CD8-positive, alpha-beta memory T cell (primary cell): ENCODE measurements around the gene PADI6. TPM values are rescaled to one million over a fixed set of nuclear protein-coding genes. Genes with fewer than 3 reads are reported as not detected.
A peak's percentile ranks its signal among the peaks of the same experiment; 100 is the strongest.

ENCODE experiments used
- CTCF ChIA-PET: fragments of 350-600 bp; sonication (Branson Sonifier 250); formaldehyde crosslinking; loops from one replicate; lab custom pipeline; 2021; ENCODE audit warnings: antibody characterized with exemption; lab: Charles Lee
- POLR2A ChIA-PET: fragments of 350-600 bp; sonication (Branson Sonifier 250); formaldehyde crosslinking; loops from one replicate; lab custom pipeline; 2021; ENCODE audit warnings: antibody characterized with exemption; lab: Charles Lee
- DNase-seq, 5 donors: peaks; one replicate each; pipeline versions ENCODE4 v3.0.0 to v3.0.0-alpha.2; 2020 to 2022; ENCODE audit warnings: mixed read lengths in 1 of 5
- H3K27ac ChIP-seq: one replicate; pipeline ENCODE4 v1.7.0; 2013; ENCODE audit warnings: low read depth, mild to moderate bottlenecking, low read length, moderate library complexity
- H3K27me3 ChIP-seq: 2 replicates; pipeline ENCODE4 v1.7.0; 2013; ENCODE audit warnings: low read length, mild to moderate bottlenecking; ENCODE audit not compliant: insufficient read depth, poor library complexity, severe bottlenecking
- H3K36me3 ChIP-seq: 2 replicates; pipeline ENCODE4 v1.7.0; 2013; ENCODE audit warnings: mild to moderate bottlenecking, low read length, moderate library complexity; ENCODE audit not compliant: insufficient read depth
- H3K4me1 ChIP-seq: 2 replicates; pipeline ENCODE4 v1.7.0; 2013; ENCODE audit warnings: mild to moderate bottlenecking, low read length, moderate library complexity; ENCODE audit not compliant: insufficient read depth
- H3K4me3 ChIP-seq: 2 replicates; pipeline ENCODE4 v1.7.0; 2013; ENCODE audit warnings: mild to moderate bottlenecking, low read length
- H3K9me3 ChIP-seq: 2 replicates; pipeline ENCODE4 v1.7.0; 2013; ENCODE audit warnings: mild to moderate bottlenecking, low read length
- H3K27ac Mint-ChIP-seq, 8 donors: one replicate each; pipeline ENCODE4 v1.8.0; 2020 to 2021; ENCODE audit warnings: mixed read lengths in 8 of 8, mild to moderate bottlenecking in 6 of 8, inconsistent platforms in 3 of 8, moderate library complexity in 3 of 8
- H3K27me3 Mint-ChIP-seq, 2 donors: one replicate each; pipeline ENCODE4 v1.8.0; 2020 to 2021; ENCODE audit warnings: mixed read lengths in 2 of 2, mild to moderate bottlenecking in 1 of 2, moderate library complexity in 1 of 2
- H3K36me3 Mint-ChIP-seq, 3 donors: one replicate each; pipeline ENCODE4 v1.8.0; 2020 to 2021; ENCODE audit warnings: mixed read lengths in 3 of 3, inconsistent platforms in 1 of 3, mild to moderate bottlenecking in 1 of 3
- H3K4me1 Mint-ChIP-seq, 3 donors: one replicate each; pipeline ENCODE4 v1.8.0; 2020 to 2021; ENCODE audit warnings: mixed read lengths in 3 of 3, inconsistent platforms in 1 of 3, mild to moderate bottlenecking in 1 of 3
- H3K4me3 Mint-ChIP-seq, 7 donors: one replicate each; pipeline ENCODE4 v1.8.0; 2020 to 2021; ENCODE audit warnings: mixed read lengths in 7 of 7, mild to moderate bottlenecking in 6 of 7, moderate library complexity in 4 of 7, inconsistent platforms in 2 of 7
- H3K9me3 Mint-ChIP-seq, 5 donors: one replicate each; pipeline ENCODE4 v1.8.0; 2020 to 2022; ENCODE audit warnings: mixed read lengths in 5 of 5, mild to moderate bottlenecking in 3 of 5, moderate library complexity in 2 of 5, inconsistent platforms in 1 of 5
- polyA plus RNA-seq: library from polyadenylated mRNA; unstranded; fragments of 300-500 nt; fragmentation: Illumina TruSeq; gene quantifications from one replicate; pipeline ENCODE4 v1.2.3, GENCODE V29; 2021
- total RNA-seq, 2 experiments: library from RNA; stranded (reverse); gene quantifications; one replicate each; pipeline ENCODE4 v1.2.3, GENCODE V29; 2021

The PADI6 gene
- total and polyA plus RNA-seq, 3 experiments from 2014 or later = not detected

DNA sequence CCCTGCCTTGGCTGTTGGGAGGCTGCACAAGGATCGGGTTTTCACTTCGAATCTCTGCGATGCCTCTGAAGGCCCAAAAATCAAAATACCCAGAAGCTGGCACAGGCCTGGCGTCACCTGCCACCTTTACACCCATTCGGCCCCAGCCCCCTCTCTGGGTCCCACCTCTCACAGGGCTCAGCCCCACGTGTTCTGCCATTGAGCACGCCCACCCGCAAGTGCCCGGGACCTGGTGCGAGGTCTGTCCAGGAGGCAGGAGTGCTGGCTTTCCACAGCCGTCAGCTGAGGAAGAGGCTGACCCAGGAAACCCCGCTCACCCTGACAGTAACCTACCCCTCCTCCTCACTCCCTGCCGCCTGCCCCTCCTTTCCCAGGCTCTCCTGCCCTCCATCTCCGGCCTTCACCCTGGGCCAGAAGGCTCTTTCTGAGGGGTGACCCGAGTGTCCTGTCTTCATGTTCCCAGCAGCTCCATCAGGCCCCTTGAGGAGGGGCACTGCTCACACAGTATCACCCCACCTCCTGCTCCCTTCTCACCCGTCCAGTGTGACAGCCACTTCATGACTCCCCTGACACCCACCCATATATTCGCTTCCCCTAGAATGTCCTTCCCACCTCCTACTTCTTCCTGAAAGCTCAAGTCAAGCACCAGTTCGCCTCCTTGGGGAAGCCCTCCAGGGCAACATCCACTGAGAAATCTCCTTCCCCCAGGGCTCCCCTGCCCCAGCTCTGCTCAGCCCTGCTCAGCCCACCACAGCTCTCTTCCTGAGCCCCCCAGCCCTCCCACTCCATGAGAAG is 54.0 kb downstream of the PADI6 start:
- Histone ChIP-seq H3K27me3 (no peaks in the 10 kb centered on the region), H3K36me3 (peaks cover 73% of the 10 kb centered on the region), H3K9me3 (no peaks in the 10 kb centered on the region), H3K27ac (no peak overlapping the region), H3K4me3 (no peak overlapping the region), H3K4me1 (no peaks in the 10 kb centered on the region)
- Mint-ChIP-seq H3K27me3 (no peaks in the 10 kb centered on the region), H3K4me3 (no peak overlapping the region), H3K36me3 (peaks cover 0 to 87% (median 8%) of the 10 kb centered on the region in 3 donors), H3K9me3 (no peaks in the 10 kb centered on the region), H3K4me1 (peaks cover 20 to 33% (median 30%) of the 10 kb centered on the region in 3 donors), H3K27ac (peak overlapping the region in 2 of 8 donors; percentile 63 to 72)
- POLR2A ChIA-PET = no interaction called here
- CTCF ChIA-PET = no interaction called here
- no peak for DNase-seq

- ChIA-PET CTCF (interaction anchor here (0.6 kb wide), 1 partner anchor 12 kb away, joined by 3 read pairs; the partner anchor contains the start of gene RCC2), POLR2A (no interaction called here)
- H3K9me3 Mint-ChIP-seq = no peaks in the 10 kb centered on the region
- peaks cover 65% of the 10 kb centered on the region for H3K36me3 ChIP-seq
- no peak for DNase-seq
- no peaks in the 10 kb centered on the region for H3K9me3 ChIP-seq
- no peaks in the 10 kb centered on the region for H3K27me3 ChIP-seq
- H3K4me3 Mint-ChIP-seq = no peak overlapping the region
- H3K4me1 ChIP-seq = no peaks in the 10 kb centered on the region
- H3K27me3 Mint-ChIP-seq = no peaks in the 10 kb centered on the region
- H3K4me1 Mint-ChIP-seq = peaks cover 18 to 41% (median 32%) of the 10 kb centered on the region in 3 donors
- no peak overlapping the region for H3K4me3 ChIP-seq
- H3K27ac Mint-ChIP-seq = peak overlapping the region in 2 of 8 donors; percentile 8 to 14
- no peak overlapping the region for H3K27ac ChIP-seq
- H3K36me3 Mint-ChIP-seq = peaks cover 0 to 79% (median 10%) of the 10 kb centered on the region in 3 donors
These were observed 56.0 kb downstream of the PADI6 start for GRCh38 chr1:17427696-17428660.

- no peak overlapping the region for H3K27ac ChIP-seq
These were observed 57.2 kb downstream of the PADI6 start for GRCh38 chr1:17429183-17429582.

GRCh38 chr1:17432412-17432811 is 60.4 kb downstream of the PADI6 start:
- Mint-ChIP-seq H3K4me3 (peak overlapping the region in 1 of 7 donors; percentile 42), H3K27ac (peak overlapping the region in 1 of 8 donors; percentile 89), H3K4me1 (peaks cover 41 to 68% (median 61%) of the 10 kb centered on the region in 3 donors), H3K9me3 (no peaks in the 10 kb centered on the region), H3K27me3 (no peaks in the 10 kb centered on the region), H3K36me3 (peaks cover 0 to 58% (median 5%) of the 10 kb centered on the region in 3 donors)
- no peak overlapping the region for H3K4me3 ChIP-seq
- H3K36me3 ChIP-seq = peaks cover 34% of the 10 kb centered on the region
- no peaks in the 10 kb centered on the region for H3K9me3 ChIP-seq
- H3K27me3 ChIP-seq = no peaks in the 10 kb centered on the region
- ChIA-PET POLR2A (no interaction called here), CTCF (interaction anchor here (1.5 kb wide), 1 partner anchor 11 kb away, joined by 4 read pairs; no protein-coding TSS in a partner anchor)
- peaks cover 9% of the 10 kb centered on the region for H3K4me1 ChIP-seq
- DNase-seq = no peak
- H3K27ac ChIP-seq = no peak overlapping the region

More at GRCh38 chr1:17429183-17429582, 57.2 kb downstream of the PADI6 start:
- Histone ChIP-seq H3K4me3 (no peak overlapping the region), H3K36me3 (peaks cover 63% of the 10 kb centered on the region), H3K9me3 (no peaks in the 10 kb centered on the region), H3K4me1 (no peaks in the 10 kb centered on the region), H3K27me3 (no peaks in the 10 kb centered on the region)
- peak overlapping the region in 1 of 7 donors; percentile 12 for H3K4me3 Mint-ChIP-seq
- no peaks in the 10 kb centered on the region for H3K27me3 Mint-ChIP-seq
- H3K9me3 Mint-ChIP-seq = no peaks in the 10 kb centered on the region
- H3K4me1 Mint-ChIP-seq = peaks cover 20 to 44% (median 41%) of the 10 kb centered on the region in 3 donors
- no peak for DNase-seq
- peaks cover 0 to 79% (median 10%) of the 10 kb centered on the region in 3 donors for H3K36me3 Mint-ChIP-seq
- POLR2A ChIA-PET = no interaction called here
- H3K27ac Mint-ChIP-seq = peak overlapping the region in 4 of 8 donors; percentile 20 to 90 (median 58)
- CTCF ChIA-PET = interaction anchor here (0.6 to 1.3 kb wide), 2 partner anchors 11 to 23 kb away, joined by 3 read pairs; partner anchors contain the start of gene RCC2

DNA sequence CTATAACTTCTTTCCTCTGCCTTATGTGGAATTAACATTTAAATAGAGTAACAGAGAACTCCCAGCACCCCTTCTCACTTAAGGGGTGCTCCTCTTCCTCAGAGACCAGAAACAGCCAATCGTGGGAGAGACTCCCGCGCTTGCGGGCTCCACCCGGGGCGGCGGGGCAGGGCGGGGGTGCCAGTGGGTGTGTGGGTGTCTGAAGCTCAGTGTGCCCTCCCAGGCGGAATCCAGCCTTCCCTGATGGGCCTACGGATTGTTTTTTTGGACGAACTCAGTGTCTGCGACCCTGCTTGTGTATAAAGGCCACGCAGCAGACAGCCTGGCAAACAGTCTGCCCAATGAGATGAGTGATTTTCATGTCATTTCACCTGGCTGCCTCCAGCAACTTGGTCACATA is 61.3 kb downstream of the PADI6 start:
- POLR2A ChIA-PET = no interaction called here
- H3K4me3 Mint-ChIP-seq = peak overlapping the region in 1 of 7 donors; percentile 42
- peaks cover 25% of the 10 kb centered on the region for H3K36me3 ChIP-seq
- H3K27ac Mint-ChIP-seq = no peak overlapping the region
- no peak overlapping the region for H3K4me3 ChIP-seq
- H3K27ac ChIP-seq = no peak overlapping the region
- H3K36me3 Mint-ChIP-seq = peaks cover 0 to 52% (median 5%) of the 10 kb centered on the region in 3 donors
- no peak for DNase-seq
- peaks cover 9% of the 10 kb centered on the region for H3K4me1 ChIP-seq
- H3K9me3 Mint-ChIP-seq = no peaks in the 10 kb centered on the region
- H3K27me3 Mint-ChIP-seq = no peaks in the 10 kb centered on the region
- no peaks in the 10 kb centered on the region for H3K27me3 ChIP-seq
- no peaks in the 10 kb centered on the region for H3K9me3 ChIP-seq
- CTCF ChIA-PET = no interaction called here
- peaks cover 41 to 68% (median 61%) of the 10 kb centered on the region in 3 donors for H3K4me1 Mint-ChIP-seq

DNA sequence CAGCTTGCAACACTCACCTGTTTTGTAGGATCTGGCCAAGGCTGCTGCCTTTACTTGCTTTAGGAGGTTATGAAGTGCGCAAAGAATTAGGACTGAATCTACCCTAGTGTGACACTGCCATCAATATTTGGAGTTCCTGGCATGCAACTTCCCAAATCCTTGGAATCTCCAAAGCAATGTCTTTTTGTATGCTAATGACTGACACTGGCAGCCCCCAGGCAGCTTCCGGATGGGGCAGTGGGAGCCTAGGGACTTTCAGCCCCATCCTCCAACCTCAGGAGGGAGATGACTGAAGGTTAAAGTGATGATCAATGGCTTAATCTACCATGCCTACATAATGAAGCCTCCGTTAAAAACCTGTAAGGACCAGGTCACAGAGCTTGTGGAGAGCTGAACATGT is 62.0 kb downstream of the PADI6 start:
- no peak for DNase-seq
- Histone ChIP-seq H3K9me3 (no peaks in the 10 kb centered on the region), H3K4me1 (peaks cover 9% of the 10 kb centered on the region), H3K36me3 (peaks cover 18% of the 10 kb centered on the region), H3K27me3 (no peaks in the 10 kb centered on the region), H3K27ac (no peak overlapping the region), H3K4me3 (no peak overlapping the region)
- ChIA-PET CTCF (no interaction called here), POLR2A (no interaction called here)
- peaks cover 41 to 65% (median 61%) of the 10 kb centered on the region in 3 donors for H3K4me1 Mint-ChIP-seq
- peak overlapping the region in 1 of 7 donors; percentile 42 for H3K4me3 Mint-ChIP-seq
- peak overlapping the region in 6 of 8 donors; percentile 6 to 95 (median 64) for H3K27ac Mint-ChIP-seq
- H3K36me3 Mint-ChIP-seq = peaks cover 0 to 49% (median 3%) of the 10 kb centered on the region in 3 donors
- H3K9me3 Mint-ChIP-seq = no peaks in the 10 kb centered on the region
- no peaks in the 10 kb centered on the region for H3K27me3 Mint-ChIP-seq

DNA sequence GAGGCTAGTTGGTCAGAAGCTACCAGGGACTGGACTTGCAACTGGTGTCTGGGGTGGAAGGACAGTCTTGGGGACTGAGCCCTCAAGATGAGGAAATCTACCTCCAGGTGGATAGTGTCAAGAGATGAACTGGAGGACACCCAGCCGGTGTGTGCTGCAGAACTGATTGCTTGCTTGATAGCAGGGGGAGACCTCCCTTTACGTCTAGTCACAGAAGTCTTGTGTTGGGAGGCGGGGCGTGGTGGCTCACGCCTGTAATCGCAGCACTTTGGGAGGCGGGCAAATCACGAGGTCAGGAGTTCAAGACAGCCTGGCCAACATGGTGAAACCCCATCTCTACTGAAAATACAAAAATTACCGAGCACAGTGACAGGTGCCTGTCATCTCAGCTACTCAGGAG is 62.6 kb downstream of the PADI6 start:
- Mint-ChIP-seq H3K4me3 (peak overlapping the region in 3 of 7 donors; percentile 25 to 78 (median 63)), H3K27me3 (peaks cover 0 to 2% of the 10 kb centered on the region in 2 donors), H3K4me1 (peaks cover 37 to 60% (median 56%) of the 10 kb centered on the region in 3 donors), H3K9me3 (no peaks in the 10 kb centered on the region), H3K27ac (peak overlapping the region in 6 of 8 donors; percentile 18 to 95 (median 67)), H3K36me3 (peaks cover 0 to 49% (median 3%) of the 10 kb centered on the region in 3 donors)
- H3K4me3 ChIP-seq = no peak overlapping the region
- ChIA-PET POLR2A (no interaction called here), CTCF (interaction anchor here (1.7 kb wide), 1 partner anchor 11 kb away, joined by 3 read pairs; no protein-coding TSS in a partner anchor)
- no peaks in the 10 kb centered on the region for H3K27me3 ChIP-seq
- no peak for DNase-seq
- H3K9me3 ChIP-seq = no peaks in the 10 kb centered on the region
- peaks cover 14% of the 10 kb centered on the region for H3K36me3 ChIP-seq
- H3K27ac ChIP-seq = no peak overlapping the region
- H3K4me1 ChIP-seq = peaks cover 9% of the 10 kb centered on the region
